A549 (cell line): ENCODE measurements around the gene SMOC1.

Experiments
- CBX2 ChIP-seq: fragments of 200-600 bp; sonication (generic); IDR thresholded peaks from 2 replicates; pipeline ENCODE4 v1.6.1; 2016; ENCODE audit warnings: low read depth, mild to moderate bottlenecking, borderline replicate concordance
- EP300 ChIP-seq, 2 experiments: fragments of >200 bp; sonication (Bioruptor Twin); formaldehyde crosslinking; IDR thresholded peaks; 2 replicates in 1 of 2; 3 replicates in 1 of 2; pipeline ENCODE4 v1.6.1; 2016 to 2017
- ESRRA ChIP-seq: fragments of 150-350 bp; IDR thresholded peaks from 2 replicates; pipeline ENCODE4 v1.6.1; 2014; ENCODE audit warnings: mild to moderate bottlenecking, low read length, borderline replicate concordance
- JUN ChIP-seq, 2 experiments: fragments of >200 bp; sonication (Bioruptor Twin); formaldehyde crosslinking; IDR thresholded peaks; 2 replicates in 1 of 2; 3 replicates in 1 of 2; pipeline ENCODE4 v1.6.1; 2016 to 2017
- MYC ChIP-seq: IDR thresholded peaks from 2 replicates; pipeline ENCODE4 v1.6.1; 2012; ENCODE audit warnings: mild to moderate bottlenecking, inconsistent platforms, low read length, improper control_type of control experiment, borderline replicate concordance
- PHF8 ChIP-seq: fragments of 200-600 bp; sonication (generic); IDR thresholded peaks from 2 replicates; pipeline ENCODE4 v1.6.1; 2016; ENCODE audit warnings: low read depth, mild to moderate bottlenecking, antibody characterized with exemption, moderate library complexity, borderline replicate concordance
- RCOR1 ChIP-seq: fragments of 150-350 bp; IDR thresholded peaks from 2 replicates; pipeline ENCODE4 v1.6.1; 2014; ENCODE audit warnings: antibody characterized with exemption, low read length, low read depth
- SREBF2 ChIP-seq: fragments of 450-650 bp; IDR thresholded peaks from 2 replicates; pipeline ENCODE4 v1.6.1; 2014; ENCODE audit warnings: mild to moderate bottlenecking, moderate library complexity
- ZSCAN20 ChIP-seq: fragments of 250-450 bp; sonication (Bioruptor Pico); IDR thresholded peaks from 2 replicates; pipeline ENCODE4 v1.8.0; 2022; ENCODE audit warnings: mild to moderate bottlenecking, moderate library complexity
- TF ChIP-seq, protein P1 (sequence below): IDR thresholded peaks from 2 replicates; pipeline ENCODE4 v1.6.1; 2012
- TF ChIP-seq, protein P2 (sequence below): fragments of >200 bp; sonication (Bioruptor Twin); formaldehyde crosslinking; IDR thresholded peaks from 3 replicates; pipeline ENCODE4 v1.5.1; 2016
- TF ChIP-seq, protein P3 (sequence below): fragments of 200-600 bp; sonication (generic); IDR thresholded peaks from 2 replicates; pipeline ENCODE4 v1.6.1; 2016; ENCODE audit warnings: antibody characterized with exemption, mild to moderate bottlenecking, moderate library complexity

GRCh38 chr14:69870613-69871012 lies 8.6 kb upstream of the SMOC1 start:
- TF ChIP-seq JUN (IDR thresholded peaks at IDR 0.05) (no peak), ZSCAN20 (no peak), ESRRA (no peak), EP300 (IDR thresholded peaks at IDR 0.05) (no peak), SREBF2 (no peak), CBX2 (no peak), RCOR1 (no peak), PHF8 (no peak), MYC (no peak)
- TF ChIP-seq, protein P1, sequence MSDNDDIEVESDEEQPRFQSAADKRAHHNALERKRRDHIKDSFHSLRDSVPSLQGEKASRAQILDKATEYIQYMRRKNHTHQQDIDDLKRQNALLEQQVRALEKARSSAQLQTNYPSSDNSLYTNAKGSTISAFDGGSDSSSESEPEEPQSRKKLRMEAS = no peak
- TF ChIP-seq, protein P2, sequence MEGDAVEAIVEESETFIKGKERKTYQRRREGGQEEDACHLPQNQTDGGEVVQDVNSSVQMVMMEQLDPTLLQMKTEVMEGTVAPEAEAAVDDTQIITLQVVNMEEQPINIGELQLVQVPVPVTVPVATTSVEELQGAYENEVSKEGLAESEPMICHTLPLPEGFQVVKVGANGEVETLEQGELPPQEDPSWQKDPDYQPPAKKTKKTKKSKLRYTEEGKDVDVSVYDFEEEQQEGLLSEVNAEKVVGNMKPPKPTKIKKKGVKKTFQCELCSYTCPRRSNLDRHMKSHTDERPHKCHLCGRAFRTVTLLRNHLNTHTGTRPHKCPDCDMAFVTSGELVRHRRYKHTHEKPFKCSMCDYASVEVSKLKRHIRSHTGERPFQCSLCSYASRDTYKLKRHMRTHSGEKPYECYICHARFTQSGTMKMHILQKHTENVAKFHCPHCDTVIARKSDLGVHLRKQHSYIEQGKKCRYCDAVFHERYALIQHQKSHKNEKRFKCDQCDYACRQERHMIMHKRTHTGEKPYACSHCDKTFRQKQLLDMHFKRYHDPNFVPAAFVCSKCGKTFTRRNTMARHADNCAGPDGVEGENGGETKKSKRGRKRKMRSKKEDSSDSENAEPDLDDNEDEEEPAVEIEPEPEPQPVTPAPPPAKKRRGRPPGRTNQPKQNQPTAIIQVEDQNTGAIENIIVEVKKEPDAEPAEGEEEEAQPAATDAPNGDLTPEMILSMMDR = no peak
- TF ChIP-seq, protein P3, sequence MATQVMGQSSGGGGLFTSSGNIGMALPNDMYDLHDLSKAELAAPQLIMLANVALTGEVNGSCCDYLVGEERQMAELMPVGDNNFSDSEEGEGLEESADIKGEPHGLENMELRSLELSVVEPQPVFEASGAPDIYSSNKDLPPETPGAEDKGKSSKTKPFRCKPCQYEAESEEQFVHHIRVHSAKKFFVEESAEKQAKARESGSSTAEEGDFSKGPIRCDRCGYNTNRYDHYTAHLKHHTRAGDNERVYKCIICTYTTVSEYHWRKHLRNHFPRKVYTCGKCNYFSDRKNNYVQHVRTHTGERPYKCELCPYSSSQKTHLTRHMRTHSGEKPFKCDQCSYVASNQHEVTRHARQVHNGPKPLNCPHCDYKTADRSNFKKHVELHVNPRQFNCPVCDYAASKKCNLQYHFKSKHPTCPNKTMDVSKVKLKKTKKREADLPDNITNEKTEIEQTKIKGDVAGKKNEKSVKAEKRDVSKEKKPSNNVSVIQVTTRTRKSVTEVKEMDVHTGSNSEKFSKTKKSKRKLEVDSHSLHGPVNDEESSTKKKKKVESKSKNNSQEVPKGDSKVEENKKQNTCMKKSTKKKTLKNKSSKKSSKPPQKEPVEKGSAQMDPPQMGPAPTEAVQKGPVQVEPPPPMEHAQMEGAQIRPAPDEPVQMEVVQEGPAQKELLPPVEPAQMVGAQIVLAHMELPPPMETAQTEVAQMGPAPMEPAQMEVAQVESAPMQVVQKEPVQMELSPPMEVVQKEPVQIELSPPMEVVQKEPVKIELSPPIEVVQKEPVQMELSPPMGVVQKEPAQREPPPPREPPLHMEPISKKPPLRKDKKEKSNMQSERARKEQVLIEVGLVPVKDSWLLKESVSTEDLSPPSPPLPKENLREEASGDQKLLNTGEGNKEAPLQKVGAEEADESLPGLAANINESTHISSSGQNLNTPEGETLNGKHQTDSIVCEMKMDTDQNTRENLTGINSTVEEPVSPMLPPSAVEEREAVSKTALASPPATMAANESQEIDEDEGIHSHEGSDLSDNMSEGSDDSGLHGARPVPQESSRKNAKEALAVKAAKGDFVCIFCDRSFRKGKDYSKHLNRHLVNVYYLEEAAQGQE = no peak
